IMR-90 (cell line): Measurements from ENCODE around the gene HNRNPAB. TPM values are rescaled to one million over a fixed set of nuclear protein-coding genes. Genes with fewer than 3 reads are reported as not detected.

Experiments used
- ATAC-seq: fragments of 200-7000 bp; cut with Tn5 transposase; 2 replicates; pipeline ENCODE4 v1.9.1; 2020; ENCODE audit warnings: low read depth, mild to moderate bottlenecking, moderate library complexity
- BruUV-seq: library from RNA; stranded (reverse); fragments of 400-500 nt; replicated peaks from 2 replicates; lab custom pipeline; 2021; lab: Mats Ljungman, UMichigan
- CTCF ChIA-PET: fragments of 300-600 bp; formaldehyde crosslinking; extraction: SDS; loops from one replicate; lab custom pipeline; 2021; ENCODE audit warnings: antibody characterized with exemption; lab: Yijun Ruan, JAX
- POLR2A ChIA-PET: fragments of 300-600 bp; sonication (Branson Sonifier 250); formaldehyde crosslinking; loops from one replicate; lab custom pipeline; 2022; ENCODE audit warnings: antibody characterized with exemption; ENCODE audit not compliant: unreplicated experiment; lab: Charles Lee
- DNase-seq: peaks from one replicate; pipeline ENCODE4 v3.0.0; 2013
- H2AFZ ChIP-seq: replicated peaks from 2 replicates; pipeline ENCODE3; 2013; ENCODE audit warnings: low read length, mild to moderate bottlenecking; ENCODE audit not compliant: poor library complexity
- H2AK5ac ChIP-seq: 2 replicates; pipeline ENCODE4 v1.6.1; 2013; ENCODE audit warnings: low read depth, low read length, inconsistent platforms
- H2AK9ac ChIP-seq: replicated peaks from 2 replicates; pipeline ENCODE3; 2013; ENCODE audit warnings: mild to moderate bottlenecking, low read depth, low read length, moderate library complexity; ENCODE audit not compliant: poor library complexity
- H2BK120ac ChIP-seq: 2 replicates; pipeline ENCODE4 v1.6.1; 2013; ENCODE audit warnings: low read depth, low read length, inconsistent platforms
- H2BK15ac ChIP-seq: 3 replicates; pipeline ENCODE4 v1.6.1; 2013; ENCODE audit warnings: low read depth, low read length, inconsistent platforms
- H2BK20ac ChIP-seq: 2 replicates; pipeline ENCODE4 v1.6.1; 2013; ENCODE audit warnings: low read depth, mild to moderate bottlenecking, inconsistent platforms, low read length, moderate library complexity
- H2BK5ac ChIP-seq: 2 replicates; pipeline ENCODE4 v1.6.1; 2013; ENCODE audit warnings: mild to moderate bottlenecking, low read depth, low read length, inconsistent platforms; ENCODE audit not compliant: poor library complexity, severe bottlenecking
- H3K14ac ChIP-seq: replicated peaks from 2 replicates; pipeline ENCODE4 v1.6.1; 2013; ENCODE audit warnings: low read depth, low read length, inconsistent platforms
- H3K18ac ChIP-seq: 2 replicates; pipeline ENCODE4 v1.6.1; 2013; ENCODE audit warnings: low read depth, low read length, control low read depth
- H3K23ac ChIP-seq: 2 replicates; pipeline ENCODE4 v1.6.1; 2013; ENCODE audit warnings: low read depth, low read length, inconsistent platforms
- H3K27ac ChIP-seq: 2 replicates; pipeline ENCODE4 v1.5.1; 2013; ENCODE audit warnings: mild to moderate bottlenecking, control low read depth, low read length; ENCODE audit not compliant: insufficient read depth
- H3K27me3 ChIP-seq: 2 replicates; pipeline ENCODE4 v1.6.1; 2013; ENCODE audit warnings: low read length; ENCODE audit not compliant: control insufficient read depth, insufficient read depth
- H3K36me3 ChIP-seq: 2 replicates; pipeline ENCODE4 v1.6.1; 2013; ENCODE audit warnings: low read length, mixed read lengths; ENCODE audit not compliant: control insufficient read depth, insufficient read depth
- H3K4ac ChIP-seq: 2 replicates; pipeline ENCODE4 v1.6.1; 2013; ENCODE audit warnings: low read depth, low read length, inconsistent platforms
- H3K4me1 ChIP-seq: 2 replicates; pipeline ENCODE4 v1.6.1; 2013; ENCODE audit warnings: low read length, mixed read lengths; ENCODE audit not compliant: control insufficient read depth, insufficient read depth
- H3K4me2 ChIP-seq: 2 replicates; pipeline ENCODE4 v1.6.1; 2013; ENCODE audit warnings: low read depth, mild to moderate bottlenecking, control low read depth, low read length, moderate library complexity
- H3K4me3 ChIP-seq: 2 replicates; pipeline ENCODE4 v1.5.1; 2013; ENCODE audit warnings: low read depth, mild to moderate bottlenecking, control low read depth, low read length, moderate library complexity; ENCODE audit not compliant: insufficient read depth
- H3K56ac ChIP-seq: 2 replicates; pipeline ENCODE4 v1.6.1; 2013; ENCODE audit warnings: low read length, inconsistent platforms; ENCODE audit not compliant: insufficient read depth; ENCODE audit errors: extremely low read depth
- H3K79me1 ChIP-seq, 2 experiments: 2 replicates each; pipeline ENCODE4 v1.6.1; 2013; ENCODE audit warnings: low read length in 2 of 2, inconsistent platforms in 1 of 2, low read depth in 1 of 2
- H3K9ac ChIP-seq: 2 replicates; pipeline ENCODE4 v1.6.1; 2013; ENCODE audit warnings: low read depth, low read length, control low read depth
- H3K9me1 ChIP-seq: 2 replicates; pipeline ENCODE4 v1.6.1; 2013; ENCODE audit warnings: low read length, inconsistent platforms; ENCODE audit not compliant: insufficient read depth
- H3K9me3 ChIP-seq: 2 replicates; pipeline ENCODE4 v1.6.1; 2013; ENCODE audit warnings: low read length; ENCODE audit not compliant: control insufficient read depth, insufficient read depth
- H4K20me1 ChIP-seq: 2 replicates; pipeline ENCODE4 v1.6.1; 2013; ENCODE audit warnings: low read length, inconsistent platforms; ENCODE audit not compliant: insufficient read depth
- H4K5ac ChIP-seq: 2 replicates; pipeline ENCODE4 v1.6.1; 2013; ENCODE audit warnings: mild to moderate bottlenecking, low read depth, low read length, control low read depth
- H4K8ac ChIP-seq, 2 experiments: 2 replicates each; pipeline ENCODE4 v1.6.1; 2013; ENCODE audit warnings: low read depth in 2 of 2, low read length in 2 of 2, control low read depth in 1 of 2, inconsistent platforms in 1 of 2
- H4K91ac ChIP-seq: 2 replicates; pipeline ENCODE4 v1.6.1; 2013; ENCODE audit warnings: low read depth, low read length, inconsistent platforms; ENCODE audit not compliant: insufficient read depth
- BHLHE40 ChIP-seq: fragments of 150-350 bp; IDR thresholded peaks from 2 replicates; pipeline ENCODE4 v1.6.1; 2016; ENCODE audit warnings: mild to moderate bottlenecking, low read depth, low read length
- CEBPB ChIP-seq: IDR thresholded peaks from 2 replicates; pipeline ENCODE4 v1.6.1; 2012; ENCODE audit warnings: low read depth, low read length, improper control_type of control experiment
- CHD1 ChIP-seq: IDR thresholded peaks from 2 replicates; pipeline ENCODE4 v1.6.1; 2012; ENCODE audit warnings: low read depth, low read length, improper control_type of control experiment
- FOS ChIP-seq: fragments of 150-350 bp; IDR thresholded peaks from 2 replicates; pipeline ENCODE4 v1.6.1; 2016; ENCODE audit warnings: low read depth, low read length
- MAFK ChIP-seq: IDR thresholded peaks from 2 replicates; pipeline ENCODE4 v1.6.1; 2012; ENCODE audit warnings: low read depth, low read length, improper control_type of control experiment
- MAZ ChIP-seq: IDR thresholded peaks from 2 replicates; pipeline ENCODE4 v1.6.1; 2012; ENCODE audit warnings: low read depth, mild to moderate bottlenecking, low read length, improper control_type of control experiment, moderate library complexity, borderline replicate concordance
- MXI1 ChIP-seq: IDR thresholded peaks from 2 replicates; pipeline ENCODE4 v1.6.1; 2012; ENCODE audit warnings: low read depth, mild to moderate bottlenecking, low read length, moderate library complexity, borderline replicate concordance
- NFE2L2 ChIP-seq: fragments of 150-350 bp; IDR thresholded peaks from 2 replicates; pipeline ENCODE4 v1.6.1; 2016; ENCODE audit warnings: low read depth, mild to moderate bottlenecking, low read length
- POLR2A ChIP-seq: IDR thresholded peaks from 2 replicates; pipeline ENCODE4 v1.6.1; 2012; ENCODE audit warnings: mild to moderate bottlenecking, low read depth, low read length
- RAD21 ChIP-seq: IDR thresholded peaks from 2 replicates; pipeline ENCODE4 v1.6.1; 2012; ENCODE audit warnings: low read length, improper control_type of control experiment
- RCOR1 ChIP-seq: IDR thresholded peaks from 2 replicates; pipeline ENCODE4 v1.6.1; 2012; ENCODE audit warnings: mild to moderate bottlenecking, low read length, improper control_type of control experiment; ENCODE audit not compliant: insufficient replicate concordance
- RFX5 ChIP-seq: IDR thresholded peaks from 2 replicates; pipeline ENCODE4 v1.8.0; 2012; ENCODE audit warnings: low read depth, mild to moderate bottlenecking, low read length, moderate library complexity
- SMC3 ChIP-seq: fragments of 150-350 bp; IDR thresholded peaks from 2 replicates; pipeline ENCODE4 v1.6.1; 2016; ENCODE audit warnings: low read depth, mild to moderate bottlenecking, antibody characterized with exemption, low read length, moderate library complexity
- WGBS, 2 experiments: methylation state at CpG; one replicate each; pipeline versions ENCODE4 v1.1.5 to v1.1.7; 2013; ENCODE audit warnings: missing lambda C conversion rate in 2 of 2; ENCODE audit not compliant: insufficient read length in 1 of 2; ENCODE audit errors: extremely low coverage in 2 of 2; 5-methylcytosine and 5-hydroxymethylcytosine counted together
- dilution Hi-C: fragments of 300-500 bp; cut with HindIII; formaldehyde crosslinking; loops from one replicate; pipeline ENCODE4 v1.14.3; 2018; ENCODE audit warnings: low sequenced_read_pairs; ENCODE audit not compliant: unreplicated experiment
- in situ Hi-C: fragments of 300-500 bp; cut with MboI; formaldehyde crosslinking; loops from 3 replicates; pipeline ENCODE4 v1.14.3; 2019; ENCODE audit warnings: low sequenced_read_pairs, inconsistent platforms, mixed read lengths
- intact Hi-C: fragments of 100-400 bp; cut with micrococcal nuclease; formaldehyde crosslinking; loops from 2 replicates; pipeline ENCODE4 v1.10.0; 2022
- polyA plus RNA-seq, 3 experiments: library from polyadenylated mRNA; depleted of rRNA; stranded (reverse); fragments of >200 nt; gene quantifications; 2 replicates each; pipeline ENCODE4 v1.2.3, GENCODE V29; 2012; ENCODE audit warnings: low replicate concordance in 1 of 3
- total RNA-seq: library from RNA; depleted of rRNA; stranded (reverse); fragments of >200 nt; gene quantifications from 2 replicates; pipeline ENCODE4 v1.2.3, GENCODE V29; 2012
- TF ChIP-seq, protein P1 (sequence below): conservative IDR thresholded peaks from 2 replicates; pipeline ENCODE4 v1.5.1; 2012; ENCODE audit warnings: mild to moderate bottlenecking, low read depth, low read length, improper control_type of control experiment
- TF ChIP-seq, protein P2 (sequence below): fragments of 150-350 bp; IDR thresholded peaks from 2 replicates; pipeline ENCODE4 v1.6.1; 2017; ENCODE audit warnings: mild to moderate bottlenecking, antibody characterized with exemption, low read length, low read depth
- TF ChIP-seq, protein P3 (sequence below): fragments of 150-350 bp; IDR thresholded peaks from 2 replicates; pipeline ENCODE4 v1.6.1; 2016; ENCODE audit warnings: low read depth, mild to moderate bottlenecking, low read length, moderate library complexity, borderline replicate concordance

The HNRNPAB gene
- total and polyA plus RNA-seq, 2 of the 4 experiments (the other 2 are of a cell fraction), result 32.1 to 128 TPM

DNA sequence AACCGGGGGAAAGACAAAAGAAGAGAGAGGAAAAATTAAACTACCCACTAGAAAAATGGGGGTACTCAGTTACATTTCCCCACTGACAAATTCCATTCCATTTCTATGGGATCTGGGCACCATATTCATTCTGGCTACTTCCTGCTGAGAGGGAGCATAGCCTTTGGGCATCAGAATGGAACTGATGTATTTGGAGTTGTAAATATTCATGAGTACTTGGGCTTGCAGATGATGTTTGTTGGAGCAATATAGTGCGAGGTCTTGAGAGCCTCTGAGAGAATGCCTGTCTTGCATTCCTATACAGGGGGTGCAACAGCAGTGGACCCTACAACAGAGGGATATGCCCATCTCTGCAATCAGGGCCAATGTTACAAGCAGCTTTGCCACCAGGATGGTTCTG, 33.9 kb upstream of the HNRNPAB start:
- intact Hi-C loops, result no loop called here
- H3K9ac ChIP-seq, result no peak overlapping the region
- no peak overlapping the region for H3K56ac ChIP-seq
- no peak overlapping the region for H2BK15ac ChIP-seq
- in situ Hi-C loops, result loop anchor here (25.0 kb wide), 1 partner anchor 233 kb away; no protein-coding TSS in a partner anchor
- POLR2A ChIA-PET, result no interaction called here
- no TSS peak for BruUV-seq
- dilution Hi-C loops, result no loop called here
- H3K4me2 ChIP-seq, result no peak overlapping the region
- CTCF ChIA-PET, result no interaction called here
- DNase-seq (no peak), ATAC-seq (no peak)
- TF ChIP-seq RFX5 (no peak), MAFK (no peak), MAZ (no peak), FOS (no peak), NFE2L2 (no peak), CHD1 (no peak), BHLHE40 (no peak), POLR2A (no peak), CEBPB (no peak), MXI1 (no peak), RAD21 (no peak), SMC3 (no peak), RCOR1 (no peak)
- TF ChIP-seq, protein P1, sequence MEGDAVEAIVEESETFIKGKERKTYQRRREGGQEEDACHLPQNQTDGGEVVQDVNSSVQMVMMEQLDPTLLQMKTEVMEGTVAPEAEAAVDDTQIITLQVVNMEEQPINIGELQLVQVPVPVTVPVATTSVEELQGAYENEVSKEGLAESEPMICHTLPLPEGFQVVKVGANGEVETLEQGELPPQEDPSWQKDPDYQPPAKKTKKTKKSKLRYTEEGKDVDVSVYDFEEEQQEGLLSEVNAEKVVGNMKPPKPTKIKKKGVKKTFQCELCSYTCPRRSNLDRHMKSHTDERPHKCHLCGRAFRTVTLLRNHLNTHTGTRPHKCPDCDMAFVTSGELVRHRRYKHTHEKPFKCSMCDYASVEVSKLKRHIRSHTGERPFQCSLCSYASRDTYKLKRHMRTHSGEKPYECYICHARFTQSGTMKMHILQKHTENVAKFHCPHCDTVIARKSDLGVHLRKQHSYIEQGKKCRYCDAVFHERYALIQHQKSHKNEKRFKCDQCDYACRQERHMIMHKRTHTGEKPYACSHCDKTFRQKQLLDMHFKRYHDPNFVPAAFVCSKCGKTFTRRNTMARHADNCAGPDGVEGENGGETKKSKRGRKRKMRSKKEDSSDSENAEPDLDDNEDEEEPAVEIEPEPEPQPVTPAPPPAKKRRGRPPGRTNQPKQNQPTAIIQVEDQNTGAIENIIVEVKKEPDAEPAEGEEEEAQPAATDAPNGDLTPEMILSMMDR, result no peak
- TF ChIP-seq, protein P2, sequence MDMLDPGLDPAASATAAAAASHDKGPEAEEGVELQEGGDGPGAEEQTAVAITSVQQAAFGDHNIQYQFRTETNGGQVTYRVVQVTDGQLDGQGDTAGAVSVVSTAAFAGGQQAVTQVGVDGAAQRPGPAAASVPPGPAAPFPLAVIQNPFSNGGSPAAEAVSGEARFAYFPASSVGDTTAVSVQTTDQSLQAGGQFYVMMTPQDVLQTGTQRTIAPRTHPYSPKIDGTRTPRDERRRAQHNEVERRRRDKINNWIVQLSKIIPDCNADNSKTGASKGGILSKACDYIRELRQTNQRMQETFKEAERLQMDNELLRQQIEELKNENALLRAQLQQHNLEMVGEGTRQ, result no peak
- TF ChIP-seq, protein P3, sequence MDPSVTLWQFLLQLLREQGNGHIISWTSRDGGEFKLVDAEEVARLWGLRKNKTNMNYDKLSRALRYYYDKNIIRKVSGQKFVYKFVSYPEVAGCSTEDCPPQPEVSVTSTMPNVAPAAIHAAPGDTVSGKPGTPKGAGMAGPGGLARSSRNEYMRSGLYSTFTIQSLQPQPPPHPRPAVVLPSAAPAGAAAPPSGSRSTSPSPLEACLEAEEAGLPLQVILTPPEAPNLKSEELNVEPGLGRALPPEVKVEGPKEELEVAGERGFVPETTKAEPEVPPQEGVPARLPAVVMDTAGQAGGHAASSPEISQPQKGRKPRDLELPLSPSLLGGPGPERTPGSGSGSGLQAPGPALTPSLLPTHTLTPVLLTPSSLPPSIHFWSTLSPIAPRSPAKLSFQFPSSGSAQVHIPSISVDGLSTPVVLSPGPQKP, result no peak
- no peak overlapping the region for H3K4me3 ChIP-seq
- H4K91ac ChIP-seq, result no peak overlapping the region
- no peak overlapping the region for H3K14ac ChIP-seq
- no CpG with 5 or more reads among the region's 2 CpGs for WGBS, 2 experiments
- H2BK20ac ChIP-seq, result no peak overlapping the region
- H3K23ac ChIP-seq, result no peak overlapping the region
- H3K36me3 ChIP-seq, result no peaks in the 10 kb centered on the region
- no peak overlapping the region for H3K4ac ChIP-seq
- no peaks in the 10 kb centered on the region for H3K9me1 ChIP-seq
- H3K18ac ChIP-seq, result no peak overlapping the region
- no peak overlapping the region for H2AFZ ChIP-seq
- H3K9me3 ChIP-seq, result no peaks in the 10 kb centered on the region
- no peak overlapping the region for H2BK120ac ChIP-seq
- no peaks in the 10 kb centered on the region for H3K4me1 ChIP-seq
- H4K8ac ChIP-seq, result no peak overlapping the region
- no peak overlapping the region for H2AK5ac ChIP-seq
- H2BK5ac ChIP-seq, result no peak overlapping the region
- no peaks in the 10 kb centered on the region for H3K79me1 ChIP-seq
- H4K5ac ChIP-seq, result no peak overlapping the region
- H3K27ac ChIP-seq, result no peak overlapping the region
- peaks cover 19% of the 10 kb centered on the region for H3K27me3 ChIP-seq
- no peaks in the 10 kb centered on the region for H4K20me1 ChIP-seq
- no peak overlapping the region for H2AK9ac ChIP-seq
